Nephron progenitor cell (in vitro differentiated cells): ENCODE results near the gene CRIP1.

Source experiments
- DNase-seq: peaks from one replicate; pipeline ENCODE4 v3.0.0; 2021
- H3K27ac Mint-ChIP-seq: 2 replicates; pipeline ENCODE4 v1.8.0; 2021; ENCODE audit warnings: mild to moderate bottlenecking, moderate library complexity, mixed read lengths
- H3K27me3 Mint-ChIP-seq: 2 replicates; pipeline ENCODE4 v1.8.0; 2021; ENCODE audit warnings: mild to moderate bottlenecking, low read depth, mixed read lengths; ENCODE audit not compliant: poor library complexity
- H3K36me3 Mint-ChIP-seq: 2 replicates; pipeline ENCODE4 v1.8.0; 2021; ENCODE audit warnings: low read depth, mixed read lengths
- H3K4me1 Mint-ChIP-seq: 2 replicates; pipeline ENCODE4 v1.8.0; 2021; ENCODE audit warnings: mixed read lengths
- H3K4me3 Mint-ChIP-seq: 2 replicates; pipeline ENCODE4 v1.8.0; 2021; ENCODE audit warnings: mild to moderate bottlenecking, moderate library complexity, mixed read lengths
- H3K9me3 Mint-ChIP-seq: 2 replicates; pipeline ENCODE4 v1.8.0; 2021; ENCODE audit warnings: mild to moderate bottlenecking, moderate library complexity, mixed read lengths
- CTCF ChIP-seq: fragments of 200-600 bp; sonication (generic); IDR thresholded peaks from 2 replicates; pipeline ENCODE4 v1.5.0; 2021; ENCODE audit warnings: antibody characterized with exemption

The CRIP1 gene

DNA sequence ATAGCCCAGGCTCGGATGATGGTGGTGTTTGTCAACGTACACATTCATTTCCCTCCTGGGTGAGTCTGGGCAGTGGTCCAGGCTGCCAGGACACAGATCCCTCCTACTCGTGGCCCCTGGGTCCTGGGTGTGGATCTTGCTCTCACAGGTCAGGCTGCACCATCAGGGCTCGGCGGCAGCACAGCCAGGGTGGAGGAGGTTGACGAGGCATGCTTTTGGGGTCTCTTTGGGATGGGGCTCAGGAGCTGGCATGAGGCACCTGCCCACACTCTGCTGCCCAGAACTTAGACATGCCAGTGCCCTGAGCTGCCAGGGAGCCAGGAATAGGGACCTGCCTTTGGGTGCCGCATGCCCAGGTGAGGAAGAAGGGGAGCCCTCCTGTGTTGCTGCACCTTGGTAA lies 49.4 kb downstream of the CRIP1 start:
- H3K27ac Mint-ChIP-seq = no peak overlapping the region
- no peak for DNase-seq
- no peaks in the 10 kb centered on the region for H3K36me3 Mint-ChIP-seq
- no peaks in the 10 kb centered on the region for H3K4me1 Mint-ChIP-seq
- peaks cover 21% of the 10 kb centered on the region for H3K9me3 Mint-ChIP-seq
- H3K4me3 Mint-ChIP-seq = no peak overlapping the region
- peaks cover 39% of the 10 kb centered on the region for H3K27me3 Mint-ChIP-seq
- TF ChIP-seq CTCF = no peak

GRCh38 chr14:105536691-105537579 lies 50.2 kb downstream of the CRIP1 start:
- no peak for TF ChIP-seq CTCF
- Mint-ChIP-seq H3K4me1 (no peaks in the 10 kb centered on the region), H3K4me3 (no peak overlapping the region), H3K36me3 (no peaks in the 10 kb centered on the region), H3K9me3 (peaks cover 29% of the 10 kb centered on the region), H3K27me3 (peaks cover 40% of the 10 kb centered on the region), H3K27ac (peak overlapping the region; percentile 15)
- DNase-seq = no peak

GRCh38 chr14:105537580-105538474 lies 51.1 kb downstream of the CRIP1 start:
- Mint-ChIP-seq H3K4me3 (no peak overlapping the region), H3K9me3 (peaks cover 35% of the 10 kb centered on the region), H3K4me1 (no peaks in the 10 kb centered on the region), H3K27ac (no peak overlapping the region), H3K27me3 (peaks cover 36% of the 10 kb centered on the region), H3K36me3 (no peaks in the 10 kb centered on the region)
- peak; percentile 89 for TF ChIP-seq CTCF
- DNase-seq = peak; percentile 75
